ENCODE measurements around the gene ANKRD23. TPM values are rescaled to one million over a fixed set of nuclear protein-coding genes. Genes with fewer than 3 reads are reported as not detected.

Gene ANKRD23
- total RNA-seq, 4 donors from 2014 or later, result 6.1 to 22.3 (median 7.2) TPM

DNA sequence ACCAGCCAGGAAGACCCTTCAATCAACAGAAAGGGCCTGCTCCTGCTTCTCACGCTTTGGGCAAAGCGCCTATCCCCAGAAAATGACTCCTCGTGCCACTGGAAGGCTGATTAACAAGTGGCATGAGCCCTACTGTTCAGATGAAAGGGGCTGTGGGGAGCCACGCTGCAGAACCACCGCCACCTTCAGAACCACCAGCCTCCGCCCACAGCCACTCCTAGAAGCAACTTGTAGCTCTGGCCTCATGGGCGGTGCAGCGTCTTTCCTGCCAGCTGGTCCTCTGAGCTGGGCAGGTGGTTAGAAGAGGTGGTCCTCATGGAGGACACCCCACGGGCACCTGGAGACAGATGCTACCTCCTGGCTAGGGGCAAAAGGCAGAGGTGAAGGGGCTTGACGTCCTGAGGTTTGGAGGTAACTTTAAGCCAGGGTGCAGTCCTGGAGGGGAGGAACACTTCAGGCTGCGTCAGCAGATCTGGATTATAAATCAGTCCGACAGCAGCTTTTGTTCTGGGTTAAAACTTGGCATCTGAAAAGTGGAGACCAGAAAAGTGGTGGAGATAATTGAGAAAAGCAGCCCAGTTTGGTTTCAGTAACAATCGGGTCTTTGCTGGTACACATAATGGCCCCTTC, 26.9 kb upstream of the ANKRD23 start:
- TF ChIP-seq EP300 (IDR thresholded peaks at IDR 0.05) (no peak), POLR2AphosphoS5 (IDR thresholded peaks at IDR 0.05) (no peak), POLR2A (IDR thresholded peaks at IDR 0.05) (no peak)
- TF ChIP-seq, protein P1, sequence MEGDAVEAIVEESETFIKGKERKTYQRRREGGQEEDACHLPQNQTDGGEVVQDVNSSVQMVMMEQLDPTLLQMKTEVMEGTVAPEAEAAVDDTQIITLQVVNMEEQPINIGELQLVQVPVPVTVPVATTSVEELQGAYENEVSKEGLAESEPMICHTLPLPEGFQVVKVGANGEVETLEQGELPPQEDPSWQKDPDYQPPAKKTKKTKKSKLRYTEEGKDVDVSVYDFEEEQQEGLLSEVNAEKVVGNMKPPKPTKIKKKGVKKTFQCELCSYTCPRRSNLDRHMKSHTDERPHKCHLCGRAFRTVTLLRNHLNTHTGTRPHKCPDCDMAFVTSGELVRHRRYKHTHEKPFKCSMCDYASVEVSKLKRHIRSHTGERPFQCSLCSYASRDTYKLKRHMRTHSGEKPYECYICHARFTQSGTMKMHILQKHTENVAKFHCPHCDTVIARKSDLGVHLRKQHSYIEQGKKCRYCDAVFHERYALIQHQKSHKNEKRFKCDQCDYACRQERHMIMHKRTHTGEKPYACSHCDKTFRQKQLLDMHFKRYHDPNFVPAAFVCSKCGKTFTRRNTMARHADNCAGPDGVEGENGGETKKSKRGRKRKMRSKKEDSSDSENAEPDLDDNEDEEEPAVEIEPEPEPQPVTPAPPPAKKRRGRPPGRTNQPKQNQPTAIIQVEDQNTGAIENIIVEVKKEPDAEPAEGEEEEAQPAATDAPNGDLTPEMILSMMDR (IDR thresholded peaks at IDR 0.05), result no peak
- H3K27me3 ChIP-seq, result no peaks in the 10 kb centered on the region
- peak overlapping the region; percentile 99 for H3K4me3 ChIP-seq
- peaks cover 7% of the 10 kb centered on the region for H3K36me3 ChIP-seq
- WGBS, result 4% methylated on average over 11 of the region's 13 CpGs
- DNase-seq (ENCODE audit: low spot score in 2 of 2), result peak in 1 of 2 donors; percentile 80
- peaks cover 74% of the 10 kb centered on the region for H3K4me1 ChIP-seq
- peak overlapping the region; percentile 98 for H3K27ac ChIP-seq
- H3K9me3 ChIP-seq, result no peaks in the 10 kb centered on the region

DNA sequence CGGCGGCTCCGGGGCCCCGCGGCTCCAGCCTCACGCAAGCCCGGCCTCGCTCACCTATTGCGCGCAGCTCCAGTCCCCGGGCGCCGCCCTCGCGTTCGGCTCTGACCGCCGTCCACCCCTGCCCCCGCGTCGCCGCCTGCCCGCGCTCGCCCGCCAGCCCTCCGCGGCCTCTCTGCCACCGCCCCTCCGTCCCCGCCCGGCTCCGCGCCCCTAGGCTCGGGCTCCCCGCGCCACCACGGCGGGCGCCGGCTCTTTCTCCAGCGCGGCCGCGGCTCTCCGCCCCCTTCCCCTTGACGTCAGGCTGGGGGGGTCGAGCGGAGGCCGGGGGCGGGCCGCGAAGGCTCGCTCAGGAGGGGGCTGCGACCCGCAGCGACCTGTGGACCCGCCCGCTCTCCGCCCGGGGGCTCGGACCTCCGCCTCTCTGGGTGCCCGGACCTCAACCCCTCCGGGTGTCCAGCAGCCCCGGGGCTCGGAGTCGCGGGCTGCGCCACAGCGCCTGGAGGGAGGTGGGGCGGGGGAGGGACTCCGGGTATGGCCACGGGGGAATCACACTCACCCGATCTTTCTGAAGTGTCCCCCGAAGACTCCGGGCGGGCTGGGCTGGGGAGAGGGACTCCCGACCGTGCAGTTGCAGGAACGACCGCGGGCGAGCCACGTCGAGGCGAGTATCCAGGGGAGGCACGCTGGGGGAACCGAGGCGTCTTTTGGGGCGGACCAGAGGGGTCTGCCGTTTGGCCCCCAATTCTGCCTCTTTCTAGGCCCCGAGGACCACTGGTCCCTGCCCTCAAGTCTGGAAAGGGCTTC, 26.2 kb upstream of the ANKRD23 start, which contains the start of gene SEMA4C:
Gene SEMA4C (minus strand): TSS at position 259 of the 804 bp plus-strand sequence. CDS start 2,194 bp downstream, outside the sequence.
- Histone ChIP-seq H3K36me3 (peaks cover 14% of the 10 kb centered on the region), H3K9me3 (no peaks in the 10 kb centered on the region), H3K27me3 (no peaks in the 10 kb centered on the region), H3K27ac (peak within 1 kb of the TSS; percentile 98), H3K4me1 (peaks cover 67% of the 10 kb centered on the region), H3K4me3 (peak within 1 kb of the TSS; percentile 99)
- WGBS, result 7% methylated on average over 3 of the region's 93 CpGs
- peak in 1 of 2 donors; percentile 80 for DNase-seq (ENCODE audit: low spot score in 2 of 2)
- TF ChIP-seq POLR2A (IDR thresholded peaks at IDR 0.05), result peak in 1 of 2 donors; percentile 31
- TF ChIP-seq, protein P1 (IDR thresholded peaks at IDR 0.05), result no peak

DNA sequence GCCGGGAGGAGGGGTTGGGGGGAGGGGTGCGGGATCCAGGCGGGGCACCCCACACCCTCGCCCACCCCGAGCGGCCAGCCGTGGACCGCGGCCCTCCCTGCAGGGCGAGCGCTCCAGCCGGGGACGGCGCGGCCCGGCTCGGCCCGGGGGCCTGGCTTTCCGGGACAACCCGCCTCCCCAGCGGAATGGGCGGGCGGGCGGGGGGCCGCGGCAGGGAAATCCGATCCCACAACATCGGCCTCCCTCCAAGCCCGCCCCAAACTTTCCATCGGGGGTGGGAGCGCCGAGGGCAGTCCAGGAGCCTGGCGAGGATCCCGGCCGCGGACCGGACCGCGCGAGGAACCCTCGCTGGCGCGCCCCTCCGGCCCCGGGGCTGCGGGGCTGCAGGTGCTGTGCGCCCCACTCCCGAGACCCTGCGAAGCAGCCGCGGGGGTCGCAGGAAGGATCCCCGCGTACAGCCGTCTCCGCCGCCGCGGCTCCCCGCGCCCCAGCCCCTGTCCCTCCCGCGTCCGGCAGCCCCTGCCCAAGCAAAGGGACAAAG, 25.5 kb upstream of the ANKRD23 start:
- peak in 1 of 2 donors; percentile 91 for DNase-seq (ENCODE audit: low spot score in 2 of 2)
- 0% methylated on average over 9 of the region's 64 CpGs for WGBS
- Histone ChIP-seq H3K36me3 (peaks cover 21% of the 10 kb centered on the region), H3K4me1 (peaks cover 60% of the 10 kb centered on the region), H3K9me3 (no peaks in the 10 kb centered on the region), H3K27ac (peak overlapping the region; percentile 98), H3K27me3 (no peaks in the 10 kb centered on the region), H3K4me3 (peak overlapping the region; percentile 99)
- TF ChIP-seq, protein P1 (IDR thresholded peaks at IDR 0.05), result no peak
- TF ChIP-seq POLR2AphosphoS5 (IDR thresholded peaks at IDR 0.05) (no peak), POLR2A (IDR thresholded peaks at IDR 0.05) (no peak), EP300 (IDR thresholded peaks at IDR 0.05) (no peak)

DNA sequence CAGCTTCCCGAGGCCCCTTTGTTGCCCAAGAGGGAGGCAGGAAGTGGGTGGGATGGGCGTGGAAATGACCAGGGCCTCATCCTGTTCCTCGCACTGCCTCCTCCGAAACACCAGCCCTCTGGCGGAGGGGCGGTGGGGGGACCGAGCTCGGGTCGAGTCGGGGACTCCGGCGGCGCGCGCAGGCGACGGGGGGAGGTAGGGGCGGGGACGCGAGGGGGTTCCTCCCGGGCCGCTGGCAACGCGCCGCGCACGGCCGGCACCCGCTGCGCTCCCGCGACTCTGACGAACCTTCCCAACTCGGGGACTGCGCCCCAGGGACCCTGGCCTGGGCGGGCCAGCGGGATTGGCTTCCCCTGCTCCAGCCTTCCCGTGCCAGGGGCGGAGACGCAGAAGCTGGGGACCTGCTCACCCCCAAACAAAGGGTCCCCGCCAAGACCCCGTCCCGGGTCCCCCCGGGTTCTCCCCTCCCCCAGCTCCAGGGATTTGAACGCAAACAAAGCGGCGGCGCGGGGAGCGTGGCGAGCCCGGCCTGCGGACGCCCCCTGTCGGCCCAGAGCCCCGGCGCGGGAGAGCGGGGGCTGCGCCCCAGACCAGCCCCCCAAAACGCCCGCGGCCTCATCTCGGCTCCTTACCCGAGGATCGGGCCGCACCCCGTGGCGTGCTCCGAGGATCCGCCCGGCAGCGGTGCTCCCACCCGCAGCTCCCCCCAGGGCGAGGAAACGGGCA, 24.9 kb upstream of the ANKRD23 start:
- Histone ChIP-seq H3K4me1 (peaks cover 54% of the 10 kb centered on the region), H3K9me3 (no peaks in the 10 kb centered on the region), H3K27ac (peak overlapping the region; percentile 98), H3K27me3 (no peaks in the 10 kb centered on the region), H3K4me3 (peak overlapping the region; percentile 99), H3K36me3 (peaks cover 27% of the 10 kb centered on the region)
- DNase-seq (ENCODE audit: low spot score in 2 of 2), result peak; percentile 93 to 96
- WGBS, result 0% methylated on average over 5 of the region's 76 CpGs
- TF ChIP-seq POLR2A (IDR thresholded peaks at IDR 0.05) (no peak), EP300 (IDR thresholded peaks at IDR 0.05) (no peak), POLR2AphosphoS5 (IDR thresholded peaks at IDR 0.05) (no peak)
- TF ChIP-seq, protein P1 (IDR thresholded peaks at IDR 0.05), result peak; percentile 27 to 52
